ENCODE measurements around the gene FGD3. TPM values are rescaled to one million over a fixed set of nuclear protein-coding genes. Genes with fewer than 3 reads are reported as not detected.
"Not testable (repeated sequence)": the region's sequence is repeated elsewhere in the genome, so short reads cannot be mapped to it uniquely, and the experiment has no call there.

The FGD3 gene
- total and polyA plus RNA-seq, 9 donors: 2.4 to 4.8 (median 3.2) TPM

DNA sequence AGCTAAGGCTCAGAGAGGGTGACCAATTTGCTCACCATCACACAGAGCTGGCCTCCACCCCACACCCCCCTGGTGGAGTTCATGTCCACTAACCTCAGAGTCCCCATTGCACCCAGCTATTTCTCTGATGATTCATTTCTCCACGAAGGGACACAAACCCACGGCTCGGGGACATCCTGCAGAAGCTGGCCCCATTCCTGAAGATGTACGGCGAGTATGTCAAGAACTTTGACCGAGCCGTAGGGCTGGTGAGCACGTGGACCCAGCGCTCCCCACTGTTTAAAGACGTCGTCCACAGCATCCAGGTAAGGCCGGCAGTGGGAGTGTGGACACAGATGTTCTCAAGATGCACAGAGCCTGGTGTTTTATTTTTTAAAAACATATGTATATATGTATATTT lies 58.6 kb downstream of the FGD3 start:
- H3K27me3 ChIP-seq (ENCODE audit: control insufficient read depth, insufficient read depth, low read length): no peaks in the 10 kb centered on the region
- DNase-seq: no peak
- WGBS (ENCODE audit: insufficient coverage): 69% methylated on average over 9 of the region's 12 CpGs
- H3K4me1 ChIP-seq (ENCODE audit: control insufficient read depth, insufficient read depth, low read length): peaks cover 14% of the 10 kb centered on the region
- no peak overlapping the region for H3K27ac ChIP-seq (ENCODE audit: low read length)
- H3K4me3 ChIP-seq (ENCODE audit: low read length): no peak overlapping the region
- peaks cover 5% of the 10 kb centered on the region for H3K36me3 ChIP-seq (ENCODE audit: control insufficient read depth, insufficient read depth, low read length)
- no peaks in the 10 kb centered on the region for H3K9me3 ChIP-seq (replicated peaks; ENCODE audit: control insufficient read depth, low read depth, low read length)

DNA sequence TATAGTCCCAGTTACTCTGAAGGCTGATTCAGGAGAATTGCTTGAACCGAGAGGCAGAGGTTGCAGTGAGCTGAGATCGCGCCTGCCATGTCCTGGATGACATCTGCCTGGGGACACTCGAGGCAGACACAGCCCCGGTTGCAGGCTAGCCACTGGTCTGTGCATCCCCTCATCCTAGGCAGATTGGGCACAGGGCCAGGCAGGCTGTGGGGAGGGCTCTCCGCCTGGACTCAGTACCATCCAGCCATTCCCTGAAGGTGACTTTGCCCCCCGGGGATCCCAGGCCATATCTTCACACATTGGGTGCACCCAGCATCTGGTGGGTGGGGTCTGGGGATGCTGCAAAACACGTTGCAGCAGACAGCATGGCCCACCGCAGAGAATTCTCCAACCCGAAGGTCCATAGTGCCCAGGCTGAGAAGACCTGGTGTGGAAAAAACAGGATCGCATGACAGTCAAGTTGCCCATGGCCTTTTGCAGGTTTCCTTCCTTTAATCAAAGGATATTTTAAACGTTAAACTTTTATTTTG lies 60.3 kb downstream of the FGD3 start:
- H3K9me3 ChIP-seq (replicated peaks; ENCODE audit: control insufficient read depth, low read depth, low read length): no peaks in the 10 kb centered on the region
- 65% methylated on average over 9 of the region's 12 CpGs for WGBS (ENCODE audit: insufficient coverage)
- no peak for DNase-seq
- peaks cover 5% of the 10 kb centered on the region for H3K36me3 ChIP-seq (ENCODE audit: control insufficient read depth, insufficient read depth, low read length)
- no peak overlapping the region for H3K27ac ChIP-seq (ENCODE audit: low read length)
- H3K4me3 ChIP-seq (ENCODE audit: low read length): no peak overlapping the region
- H3K27me3 ChIP-seq (ENCODE audit: control insufficient read depth, insufficient read depth, low read length): no peaks in the 10 kb centered on the region
- peaks cover 17% of the 10 kb centered on the region for H3K4me1 ChIP-seq (ENCODE audit: control insufficient read depth, insufficient read depth, low read length)

DNA sequence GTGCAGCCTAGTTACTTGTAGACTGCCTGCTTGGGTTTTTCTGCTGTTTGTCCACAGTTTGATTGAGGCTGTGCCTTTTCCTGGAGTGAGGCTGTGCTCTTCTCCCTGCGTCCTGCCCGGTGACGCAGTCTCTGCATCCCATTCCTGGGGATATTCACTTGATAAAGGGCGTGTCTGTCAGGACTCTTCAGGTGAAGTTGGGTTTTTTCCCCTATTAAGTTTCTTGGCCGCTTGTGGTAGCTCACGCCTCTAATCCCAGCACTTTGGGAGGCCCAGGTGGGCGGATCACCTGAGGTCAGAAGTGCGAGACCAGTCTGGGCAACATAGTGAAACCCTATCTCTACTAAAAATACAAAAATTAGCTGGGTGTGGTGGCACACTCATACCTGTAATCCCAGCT lies 61.1 kb downstream of the FGD3 start:
- H3K27me3 ChIP-seq (ENCODE audit: control insufficient read depth, insufficient read depth, low read length): no peaks in the 10 kb centered on the region
- H3K4me1 ChIP-seq (ENCODE audit: control insufficient read depth, insufficient read depth, low read length): peaks cover 17% of the 10 kb centered on the region
- no peak overlapping the region for H3K27ac ChIP-seq (ENCODE audit: low read length)
- no CpG with 5 or more reads among the region's 8 CpGs for WGBS (ENCODE audit: insufficient coverage)
- H3K4me3 ChIP-seq (ENCODE audit: low read length): no peak overlapping the region
- H3K36me3 ChIP-seq (ENCODE audit: control insufficient read depth, insufficient read depth, low read length): peaks cover 5% of the 10 kb centered on the region
- no peaks in the 10 kb centered on the region for H3K9me3 ChIP-seq (replicated peaks; ENCODE audit: control insufficient read depth, low read depth, low read length)
- no peak for DNase-seq

DNA sequence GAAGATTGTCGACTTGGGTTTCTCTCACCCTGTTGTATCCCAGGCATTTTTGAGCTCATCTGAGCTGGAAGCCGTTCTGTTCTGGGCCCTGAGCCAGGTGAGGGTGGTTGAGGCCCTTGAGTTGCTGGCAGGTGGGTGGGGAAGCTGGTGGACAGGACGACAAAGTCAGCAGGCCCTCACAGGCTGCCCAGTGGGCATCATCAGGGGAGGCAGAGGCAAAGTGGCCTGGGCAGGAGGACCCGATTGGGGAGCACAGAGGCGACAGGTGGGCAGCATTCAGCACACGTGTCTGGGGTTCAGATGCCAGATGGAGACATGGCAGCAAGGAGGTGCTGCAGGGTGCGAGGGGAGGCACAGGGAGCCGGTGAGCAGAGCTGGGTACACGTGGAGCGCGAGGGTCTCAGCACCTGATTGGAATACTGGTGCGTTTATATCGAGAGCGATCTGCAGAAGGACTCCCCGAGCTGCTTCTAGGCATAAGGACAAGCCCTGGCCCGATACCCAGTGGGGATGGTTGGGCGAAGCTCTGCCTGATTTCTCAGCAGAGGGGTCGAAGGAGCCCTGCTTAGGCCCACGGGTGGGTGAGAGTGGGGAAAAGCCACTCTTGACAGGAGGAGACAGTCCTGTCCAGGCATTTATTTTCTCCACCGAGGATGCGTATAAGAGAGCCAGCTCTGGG lies 62.2 kb downstream of the FGD3 start:
- no peak for DNase-seq
- WGBS (ENCODE audit: insufficient coverage): 77% methylated on average over 21 of the region's 21 CpGs
- Histone ChIP-seq H3K9me3 (replicated peaks; ENCODE audit: control insufficient read depth, low read depth, low read length) (no peaks in the 10 kb centered on the region), H3K36me3 (ENCODE audit: control insufficient read depth, insufficient read depth, low read length) (peaks cover 5% of the 10 kb centered on the region), H3K27ac (ENCODE audit: low read length) (no peak overlapping the region), H3K4me1 (ENCODE audit: control insufficient read depth, insufficient read depth, low read length) (peaks cover 13% of the 10 kb centered on the region), H3K4me3 (ENCODE audit: low read length) (no peak overlapping the region), H3K27me3 (ENCODE audit: control insufficient read depth, insufficient read depth, low read length) (no peaks in the 10 kb centered on the region)

DNA sequence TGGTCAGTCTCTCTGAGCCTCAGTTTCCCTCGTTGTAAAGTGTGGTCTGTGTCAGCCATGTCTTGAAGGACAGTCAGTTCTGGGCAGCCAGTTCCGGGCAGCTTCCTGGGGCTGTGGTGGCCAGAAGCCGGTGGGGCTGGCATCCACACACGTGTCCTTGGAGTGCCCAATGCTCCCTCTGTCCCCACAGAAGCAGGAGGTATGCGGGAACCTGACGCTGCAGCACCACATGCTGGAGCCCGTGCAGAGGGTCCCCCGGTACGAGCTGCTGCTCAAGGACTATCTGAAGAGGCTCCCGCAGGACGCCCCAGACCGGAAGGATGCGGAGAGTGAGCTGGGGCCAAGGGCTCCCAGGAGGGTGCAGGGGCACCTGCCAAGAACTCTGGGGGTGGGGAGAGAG lies 62.7 kb downstream of the FGD3 start:
- Histone ChIP-seq H3K27me3 (ENCODE audit: control insufficient read depth, insufficient read depth, low read length) (no peaks in the 10 kb centered on the region), H3K36me3 (ENCODE audit: control insufficient read depth, insufficient read depth, low read length) (peaks cover 5% of the 10 kb centered on the region), H3K27ac (ENCODE audit: low read length) (no peak overlapping the region), H3K9me3 (replicated peaks; ENCODE audit: control insufficient read depth, low read depth, low read length) (no peaks in the 10 kb centered on the region), H3K4me3 (ENCODE audit: low read length) (no peak overlapping the region), H3K4me1 (ENCODE audit: control insufficient read depth, insufficient read depth, low read length) (peaks cover 13% of the 10 kb centered on the region)
- 70% methylated on average over 12 of the region's 13 CpGs for WGBS (ENCODE audit: insufficient coverage)
- DNase-seq: no peak

DNA sequence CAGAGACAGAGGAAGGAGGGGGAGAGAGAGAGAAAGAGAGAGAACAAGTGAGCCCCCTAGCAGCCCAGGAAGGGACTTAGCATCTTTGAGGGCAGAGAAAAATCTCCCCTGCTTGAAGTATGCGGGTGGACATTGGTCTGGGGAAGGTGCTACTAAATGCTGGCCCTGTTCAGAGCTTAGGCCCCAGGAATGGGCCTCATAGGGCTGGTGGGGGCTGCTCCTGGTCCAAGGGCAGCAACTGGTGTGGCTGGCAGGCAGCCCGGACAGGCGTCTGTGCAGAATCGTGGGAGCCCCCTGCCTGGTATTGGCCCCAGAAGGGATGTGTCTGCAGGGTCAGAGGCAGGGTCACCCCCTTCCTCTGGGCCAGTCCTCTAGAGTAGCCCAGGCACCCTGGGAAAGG lies 63.4 kb downstream of the FGD3 start:
- Histone ChIP-seq H3K36me3 (ENCODE audit: control insufficient read depth, insufficient read depth, low read length) (peaks cover 5% of the 10 kb centered on the region), H3K27me3 (ENCODE audit: control insufficient read depth, insufficient read depth, low read length) (no peaks in the 10 kb centered on the region), H3K4me3 (ENCODE audit: low read length) (no peak overlapping the region), H3K4me1 (ENCODE audit: control insufficient read depth, insufficient read depth, low read length) (peaks cover 13% of the 10 kb centered on the region), H3K27ac (ENCODE audit: low read length) (no peak overlapping the region), H3K9me3 (replicated peaks; ENCODE audit: control insufficient read depth, low read depth, low read length) (no peaks in the 10 kb centered on the region)
- peak; percentile 32 for DNase-seq
- WGBS (ENCODE audit: insufficient coverage): 26% methylated on average over 4 of the region's 4 CpGs

DNA sequence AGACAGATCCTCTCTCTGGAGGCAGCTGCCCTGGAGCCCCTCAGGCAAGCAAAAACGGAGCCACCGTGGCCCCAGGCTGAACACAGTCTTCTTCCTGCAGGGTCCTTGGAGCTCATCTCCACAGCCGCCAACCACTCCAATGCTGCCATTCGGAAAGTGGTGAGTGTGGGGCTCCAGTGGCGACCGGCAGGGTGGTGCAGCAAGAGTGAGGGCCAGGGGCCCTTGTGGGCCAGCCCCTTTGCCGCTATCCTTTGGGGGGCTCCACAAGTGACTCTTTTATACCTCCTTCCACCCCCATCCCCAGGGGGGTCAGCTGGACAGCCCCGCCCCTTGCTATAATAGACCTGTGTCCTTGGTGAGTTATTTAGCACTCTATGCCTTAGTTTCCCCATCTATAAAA lies 63.8 kb downstream of the FGD3 start:
- DNase-seq: no peak
- Histone ChIP-seq H3K4me3 (ENCODE audit: low read length) (no peak overlapping the region), H3K4me1 (ENCODE audit: control insufficient read depth, insufficient read depth, low read length) (peaks cover 13% of the 10 kb centered on the region), H3K9me3 (replicated peaks; ENCODE audit: control insufficient read depth, low read depth, low read length) (no peaks in the 10 kb centered on the region), H3K27me3 (ENCODE audit: control insufficient read depth, insufficient read depth, low read length) (no peaks in the 10 kb centered on the region), H3K36me3 (ENCODE audit: control insufficient read depth, insufficient read depth, low read length) (peaks cover 5% of the 10 kb centered on the region), H3K27ac (ENCODE audit: low read length) (no peak overlapping the region)
- WGBS (ENCODE audit: insufficient coverage): 83% methylated on average over 2 of the region's 8 CpGs

DNA sequence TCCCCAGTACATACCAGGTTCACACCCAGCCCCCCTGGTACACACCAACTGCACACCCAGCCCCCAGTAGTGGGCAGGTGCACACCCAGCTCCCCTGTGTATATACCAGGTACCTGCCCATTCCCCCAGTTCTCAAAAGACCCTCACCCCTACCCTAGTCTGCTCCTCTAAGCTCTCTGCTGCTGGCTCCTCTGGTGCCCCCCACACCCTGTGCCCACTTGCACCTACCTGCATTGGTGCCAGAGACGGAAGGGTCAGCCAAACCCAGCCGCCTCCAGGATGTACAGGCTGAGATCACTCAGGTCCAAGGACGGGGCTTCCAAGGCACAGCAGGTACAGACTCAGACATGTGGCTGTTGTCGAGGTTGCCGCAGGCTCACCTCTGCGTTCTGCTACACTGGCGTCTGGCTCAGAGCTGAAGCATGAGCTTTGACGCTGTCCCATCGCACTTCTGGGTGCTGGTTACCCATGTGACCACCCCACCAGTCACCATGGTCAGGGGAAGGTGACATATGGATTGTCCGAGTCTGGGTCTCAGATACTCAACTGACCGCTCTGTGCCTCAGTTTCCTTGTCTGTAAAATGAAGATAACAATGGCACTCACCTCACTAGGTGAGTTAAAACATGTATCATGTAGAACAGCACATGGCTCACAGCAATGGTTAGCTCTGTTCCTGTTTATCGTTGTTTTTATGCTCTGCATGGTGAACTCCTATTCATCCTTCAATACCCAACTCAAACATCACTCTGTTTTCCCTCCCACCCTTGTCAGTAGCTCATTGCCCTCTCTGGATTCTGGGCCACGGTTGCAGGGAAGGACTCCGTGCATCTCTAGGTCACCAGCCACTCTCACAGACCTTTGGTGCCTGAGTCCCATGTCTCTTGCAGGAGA lies 65.9 kb downstream of the FGD3 start:
- peaks cover 13% of the 10 kb centered on the region for H3K4me1 ChIP-seq (ENCODE audit: control insufficient read depth, insufficient read depth, low read length)
- H3K36me3 ChIP-seq (ENCODE audit: control insufficient read depth, insufficient read depth, low read length): peaks cover 6% of the 10 kb centered on the region
- no peak for DNase-seq
- no peak overlapping the region for H3K27ac ChIP-seq (ENCODE audit: low read length)
- H3K9me3 ChIP-seq (replicated peaks; ENCODE audit: control insufficient read depth, low read depth, low read length): no peaks in the 10 kb centered on the region
- no peaks in the 10 kb centered on the region for H3K27me3 ChIP-seq (ENCODE audit: control insufficient read depth, insufficient read depth, low read length)
- WGBS (ENCODE audit: insufficient coverage): 89% methylated on average over 9 of the region's 14 CpGs
- no peak overlapping the region for H3K4me3 ChIP-seq (ENCODE audit: low read length)

DNA sequence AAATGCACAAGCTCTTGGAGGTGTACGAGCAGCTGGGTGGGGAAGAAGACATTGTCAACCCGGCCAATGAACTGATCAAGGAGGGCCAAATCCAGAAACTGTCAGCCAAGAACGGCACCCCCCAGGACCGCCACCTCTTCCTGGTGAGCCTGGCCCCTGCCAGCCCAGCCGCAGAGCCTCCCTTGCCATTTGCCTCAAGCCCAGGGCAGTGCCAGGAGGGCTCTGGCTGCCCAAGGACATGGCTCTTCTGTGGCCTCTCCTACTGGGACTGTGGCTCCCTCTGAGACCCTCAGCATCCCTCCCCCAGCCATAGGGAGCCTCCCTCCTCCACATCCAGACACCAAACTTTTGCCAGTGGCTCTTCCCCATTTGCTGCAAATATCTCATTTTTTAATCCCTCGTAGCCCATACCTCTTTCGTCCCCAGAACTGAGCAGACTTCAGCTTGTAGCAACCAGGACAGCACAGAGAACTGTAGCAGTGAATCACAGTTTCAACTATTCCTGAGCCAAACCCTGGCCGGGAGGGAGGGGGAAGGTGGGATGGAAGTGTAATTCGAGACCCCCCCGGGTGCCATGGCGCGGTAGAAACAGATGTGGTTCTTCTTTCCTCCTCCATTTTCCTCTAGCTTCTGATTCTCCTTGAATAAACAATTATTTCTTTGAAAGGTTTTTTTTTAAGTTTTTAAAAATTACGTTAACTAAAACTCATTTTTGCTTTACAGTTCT lies 66.7 kb downstream of the FGD3 start:
- no peaks in the 10 kb centered on the region for H3K9me3 ChIP-seq (replicated peaks; ENCODE audit: control insufficient read depth, low read depth, low read length)
- WGBS (ENCODE audit: insufficient coverage): 89% methylated on average over 5 of the region's 13 CpGs

DNA sequence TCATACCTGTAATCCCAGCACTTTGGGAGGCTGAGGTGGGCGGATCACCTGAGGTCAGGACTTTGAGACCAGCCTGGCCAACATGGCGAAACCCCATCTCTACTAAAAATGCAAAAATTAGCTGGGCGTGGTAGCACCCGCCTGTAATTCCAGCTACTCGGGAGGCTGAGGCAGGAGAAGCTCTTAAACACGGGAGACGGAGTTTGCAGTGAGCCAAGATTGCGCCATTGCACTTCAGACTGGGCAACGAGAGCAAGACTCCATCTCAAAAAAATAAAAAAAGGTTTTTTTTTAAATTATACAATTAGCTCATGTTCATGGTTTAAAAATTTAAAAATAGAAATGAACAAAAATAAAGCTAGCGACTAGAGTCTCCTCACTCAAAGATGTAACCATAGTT lies 67.9 kb downstream of the FGD3 start:
- not testable (repeated sequence) for H3K4me1 ChIP-seq (ENCODE audit: control insufficient read depth, insufficient read depth, low read length); H3K9me3 ChIP-seq (replicated peaks; ENCODE audit: control insufficient read depth, low read depth, low read length); H3K27me3 ChIP-seq (ENCODE audit: control insufficient read depth, insufficient read depth, low read length); H3K4me3 ChIP-seq (ENCODE audit: low read length); H3K36me3 ChIP-seq (ENCODE audit: control insufficient read depth, insufficient read depth, low read length); H3K27ac ChIP-seq (ENCODE audit: low read length); DNase-seq
- 95% methylated on average over 3 of the region's 10 CpGs for WGBS (ENCODE audit: insufficient coverage)

More for the DNA sequence above, 66.7 kb downstream of the FGD3 start:
- no peak overlapping the region for H3K4me3 ChIP-seq (ENCODE audit: low read length)
- H3K4me1 ChIP-seq (ENCODE audit: control insufficient read depth, insufficient read depth, low read length): peaks cover 13% of the 10 kb centered on the region
- no peak for DNase-seq
- H3K27me3 ChIP-seq (ENCODE audit: control insufficient read depth, insufficient read depth, low read length): no peaks in the 10 kb centered on the region
- H3K27ac ChIP-seq (ENCODE audit: low read length): no peak overlapping the region
- H3K36me3 ChIP-seq (ENCODE audit: control insufficient read depth, insufficient read depth, low read length): peaks cover 3% of the 10 kb centered on the region

Data from muscle of leg (tissue), 11 donors.